Effector memory CD8-positive, alpha-beta T cell (primary cell): ENCODE results near the gene TAPBP.
A peak's percentile ranks its signal among the peaks of the same experiment; 100 is the strongest.

ENCODE experiments used
- ATAC-seq: fragments of 150-1000 bp; cut with Tn5 transposase; replicated peaks from 2 replicates; pipeline ENCODE4 v1.10.0; 2021; ENCODE audit warnings: mild to moderate bottlenecking, moderate library complexity
- DNase-seq, 3 experiments: peaks; one replicate each; pipeline ENCODE4 v3.0.0; 2021
- H3K27ac Mint-ChIP-seq, 2 donors: one replicate each; pipeline ENCODE4 v1.8.0; 2022; ENCODE audit warnings: mild to moderate bottlenecking in 2 of 2, mixed read lengths in 2 of 2, moderate library complexity in 2 of 2
- H3K27me3 Mint-ChIP-seq, 2 donors: one replicate each; pipeline ENCODE4 v1.8.0; 2022; ENCODE audit warnings: mixed read lengths in 2 of 2
- H3K36me3 Mint-ChIP-seq: one replicate; pipeline ENCODE4 v1.8.0; 2022; ENCODE audit warnings: mild to moderate bottlenecking, moderate library complexity, mixed read lengths; ENCODE audit not compliant: insufficient read depth
- H3K4me1 Mint-ChIP-seq, 2 donors: one replicate each; pipeline ENCODE4 v1.8.0; 2022; ENCODE audit warnings: low read depth in 2 of 2, mixed read lengths in 2 of 2
- H3K4me3 Mint-ChIP-seq, 2 donors: one replicate each; pipeline ENCODE4 v1.8.0; 2022; ENCODE audit warnings: mild to moderate bottlenecking in 2 of 2, mixed read lengths in 2 of 2, moderate library complexity in 2 of 2
- H3K9me3 Mint-ChIP-seq, 2 donors: one replicate each; pipeline ENCODE4 v1.8.0; 2022; ENCODE audit warnings: mixed read lengths in 2 of 2

The TAPBP gene

GRCh38 chr6:33336495-33336894 lies 22.6 kb upstream of the TAPBP start:
- Mint-ChIP-seq H3K36me3 (no peaks in the 10 kb centered on the region), H3K4me3 (no peak overlapping the region), H3K9me3 (no peaks in the 10 kb centered on the region), H3K4me1 (peaks cover 0 to 6% of the 10 kb centered on the region in 2 donors), H3K27ac (no peak overlapping the region), H3K27me3 (no peaks in the 10 kb centered on the region)
- DNase-seq, result no peak
- ATAC-seq, result no peak

- H3K36me3 Mint-ChIP-seq, result no peaks in the 10 kb centered on the region
- ATAC-seq, result no peak
- H3K27me3 Mint-ChIP-seq, result no peaks in the 10 kb centered on the region
- peaks cover 0 to 6% of the 10 kb centered on the region in 2 donors for H3K4me1 Mint-ChIP-seq
- DNase-seq, result no peak
- H3K4me3 Mint-ChIP-seq, result no peak overlapping the region
- H3K27ac Mint-ChIP-seq, result no peak overlapping the region
- no peaks in the 10 kb centered on the region for H3K9me3 Mint-ChIP-seq
Observed at GRCh38 chr6:33335916-33336315, 22.0 kb upstream of the TAPBP start.

- no peak for DNase-seq
- H3K4me3 Mint-ChIP-seq, result no peak overlapping the region
- H3K9me3 Mint-ChIP-seq, result no peaks in the 10 kb centered on the region
- H3K27ac Mint-ChIP-seq, result no peak overlapping the region
- H3K27me3 Mint-ChIP-seq, result no peaks in the 10 kb centered on the region
- peaks cover 0 to 2% of the 10 kb centered on the region in 2 donors for H3K4me1 Mint-ChIP-seq
- ATAC-seq, result no peak
- no peaks in the 10 kb centered on the region for H3K36me3 Mint-ChIP-seq
Observed at GRCh38 chr6:33333666-33334065, 19.8 kb upstream of the TAPBP start.

- DNase-seq (no peak), ATAC-seq (no peak)
- Mint-ChIP-seq H3K4me3 (no peak overlapping the region), H3K9me3 (no peaks in the 10 kb centered on the region), H3K27me3 (no peaks in the 10 kb centered on the region), H3K4me1 (peaks cover 0 to 2% of the 10 kb centered on the region in 2 donors), H3K27ac (no peak overlapping the region), H3K36me3 (no peaks in the 10 kb centered on the region)
Observed at GRCh38 chr6:33330736-33331135, 16.9 kb upstream of the TAPBP start.

GRCh38 chr6:33329058-33329457 lies 15.2 kb upstream of the TAPBP start:
- Mint-ChIP-seq H3K4me1 (peaks cover 0 to 2% of the 10 kb centered on the region in 2 donors), H3K27ac (no peak overlapping the region), H3K9me3 (no peaks in the 10 kb centered on the region), H3K4me3 (no peak overlapping the region), H3K36me3 (peaks cover 4% of the 10 kb centered on the region), H3K27me3 (no peaks in the 10 kb centered on the region)
- no peak for DNase-seq
- ATAC-seq, result no peak

GRCh38 chr6:33324125-33324524 lies 10.2 kb upstream of the TAPBP start:
- Mint-ChIP-seq H3K4me1 (peaks cover 40 to 48% of the 10 kb centered on the region in 2 donors), H3K36me3 (peaks cover 43% of the 10 kb centered on the region), H3K27me3 (no peaks in the 10 kb centered on the region), H3K27ac (peak overlapping the region; percentile 95 to 96), H3K9me3 (no peaks in the 10 kb centered on the region), H3K4me3 (peak overlapping the region; percentile 95 to 99)
- ATAC-seq (no peak), DNase-seq (no peak)

- Mint-ChIP-seq H3K27ac (peak overlapping the region; percentile 95 to 96), H3K4me3 (peak overlapping the region; percentile 95 to 99), H3K9me3 (no peaks in the 10 kb centered on the region), H3K36me3 (peaks cover 47% of the 10 kb centered on the region), H3K4me1 (peaks cover 44 to 53% of the 10 kb centered on the region in 2 donors), H3K27me3 (no peaks in the 10 kb centered on the region)
- no peak for ATAC-seq
- no peak for DNase-seq
Observed at GRCh38 chr6:33323623-33323948, 9.7 kb upstream of the TAPBP start.

GRCh38 chr6:33321227-33321626 lies 7.3 kb upstream of the TAPBP start:
- no peaks in the 10 kb centered on the region for H3K27me3 Mint-ChIP-seq
- DNase-seq (no peak), ATAC-seq (no peak)
- H3K9me3 Mint-ChIP-seq, result no peaks in the 10 kb centered on the region
- H3K27ac Mint-ChIP-seq, result peak overlapping the region; percentile 57 to 96
- peaks cover 60 to 71% of the 10 kb centered on the region in 2 donors for H3K4me1 Mint-ChIP-seq
- H3K4me3 Mint-ChIP-seq, result peak overlapping the region; percentile 95 to 99
- peaks cover 58% of the 10 kb centered on the region for H3K36me3 Mint-ChIP-seq

- peak overlapping the region; percentile 83 to 96 for H3K27ac Mint-ChIP-seq
- no peaks in the 10 kb centered on the region for H3K27me3 Mint-ChIP-seq
- H3K9me3 Mint-ChIP-seq, result no peaks in the 10 kb centered on the region
- peaks cover 60% of the 10 kb centered on the region for H3K36me3 Mint-ChIP-seq
- peak overlapping the region; percentile 95 to 99 for H3K4me3 Mint-ChIP-seq
- H3K4me1 Mint-ChIP-seq, result peaks cover 66 to 77% of the 10 kb centered on the region in 2 donors
- ATAC-seq (no peak), DNase-seq (no peak)
Observed at GRCh38 chr6:33320315-33321181, 6.7 kb upstream of the TAPBP start.

GRCh38 chr6:33319939-33320314 lies 6.0 kb upstream of the TAPBP start:
- Mint-ChIP-seq H3K4me3 (peak overlapping the region; percentile 95 to 99), H3K9me3 (no peaks in the 10 kb centered on the region), H3K27me3 (no peaks in the 10 kb centered on the region), H3K4me1 (peaks cover 68 to 80% of the 10 kb centered on the region in 2 donors), H3K36me3 (peaks cover 63% of the 10 kb centered on the region), H3K27ac (peak overlapping the region in 1 of 2 donors; percentile 83)
- no peak for DNase-seq
- ATAC-seq, result no peak

- H3K4me1 Mint-ChIP-seq, result peaks cover 72 to 81% of the 10 kb centered on the region in 2 donors
- peaks cover 72% of the 10 kb centered on the region for H3K36me3 Mint-ChIP-seq
- DNase-seq (no peak), ATAC-seq (no peak)
- H3K27ac Mint-ChIP-seq, result peak overlapping the region; percentile 94 to 100
- no peaks in the 10 kb centered on the region for H3K27me3 Mint-ChIP-seq
- peak overlapping the region; percentile 92 to 99 for H3K4me3 Mint-ChIP-seq
- H3K9me3 Mint-ChIP-seq, result no peaks in the 10 kb centered on the region
Observed at GRCh38 chr6:33318426-33319073, 4.7 kb upstream of the TAPBP start.

GRCh38 chr6:33317669-33318425 lies 4.0 kb upstream of the TAPBP start, which contains the start of gene ZBTB22:
Gene ZBTB22 (minus strand): TSS chr6:33317744. CDS start chr6:33316916, 828 bp downstream.
- H3K27ac Mint-ChIP-seq, result peak within 1 kb of the TSS; percentile 94 to 100
- H3K36me3 Mint-ChIP-seq, result peaks cover 75% of the 10 kb centered on the region
- no peaks in the 10 kb centered on the region for H3K9me3 Mint-ChIP-seq
- H3K4me3 Mint-ChIP-seq, result peak within 1 kb of the TSS; percentile 92 to 99
- peak; percentile 93 to 97 (median 94) for DNase-seq
- ATAC-seq, result peak; percentile 54
- no peaks in the 10 kb centered on the region for H3K27me3 Mint-ChIP-seq
- peaks cover 69 to 80% of the 10 kb centered on the region in 2 donors for H3K4me1 Mint-ChIP-seq

- Mint-ChIP-seq H3K27me3 (no peaks in the 10 kb centered on the region), H3K4me1 (peaks cover 72 to 80% of the 10 kb centered on the region in 2 donors), H3K4me3 (peak overlapping the region; percentile 92 to 99), H3K9me3 (no peaks in the 10 kb centered on the region), H3K36me3 (peaks cover 75% of the 10 kb centered on the region), H3K27ac (peak overlapping the region; percentile 94 to 100)
- ATAC-seq (no peak), DNase-seq (no peak)
Observed at GRCh38 chr6:33317419-33317668, 3.5 kb upstream of the TAPBP start.
